ENCODE measurements around the gene TBC1D1. TPM values are rescaled to one million over a fixed set of nuclear protein-coding genes. Genes with fewer than 3 reads are reported as not detected.

The TBC1D1 gene
- polyA plus RNA-seq, 3 donors: 23.3 to 70.0 (median 31.5) TPM

DNA sequence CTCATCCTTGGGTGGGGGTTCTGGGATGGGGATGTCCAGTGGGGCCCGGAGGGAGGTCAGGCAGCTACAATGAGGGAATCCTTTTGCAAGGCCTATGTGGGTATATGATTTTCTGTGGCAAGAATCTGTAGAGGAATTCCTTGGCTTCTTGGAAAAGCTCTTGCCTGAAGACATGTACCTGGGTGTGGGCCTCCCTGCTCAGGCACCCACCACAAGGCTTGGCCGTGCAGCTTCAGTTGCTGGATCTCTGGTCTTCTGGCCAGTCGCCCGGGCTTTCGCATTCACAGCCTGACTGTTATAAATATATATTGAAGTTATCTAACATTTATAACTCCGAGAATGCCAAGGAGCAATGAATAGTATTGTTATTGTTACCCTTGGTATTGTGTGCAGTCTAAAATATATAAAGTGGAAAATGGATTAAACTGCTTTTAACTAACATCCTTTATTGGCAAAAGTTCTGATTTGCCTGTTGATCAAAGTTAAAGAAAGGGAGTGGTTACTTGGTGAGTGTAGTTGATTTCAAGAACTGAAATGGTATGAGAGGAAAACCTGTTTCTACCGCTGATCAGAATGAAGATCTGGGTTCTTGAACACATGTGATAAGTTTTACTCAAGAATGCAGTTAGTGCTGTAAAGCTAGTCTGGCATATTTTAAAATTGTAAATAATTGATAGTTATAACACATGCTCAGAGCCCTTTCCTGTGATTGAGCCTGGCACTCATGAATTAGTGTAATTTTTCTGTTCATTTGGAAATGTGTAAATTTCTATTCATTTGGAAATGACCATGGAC, 105.3 kb downstream of the TBC1D1 start:
- peaks cover 99% of the 10 kb centered on the region for H3K79me2 ChIP-seq (ENCODE audit: insufficient read depth, low read length)
- peaks cover 65% of the 10 kb centered on the region for H4K20me1 ChIP-seq (ENCODE audit: insufficient read depth, low read length)
- H3K27ac ChIP-seq (ENCODE audit: low read depth in 1 of 2, low read length in 2 of 2): peak overlapping the region in 1 of 2 donors; percentile 17
- peaks cover 13 to 18% of the 10 kb centered on the region in 2 donors for H3K4me1 ChIP-seq (ENCODE audit: control insufficient read depth in 1 of 2, insufficient read depth in 2 of 2, low read length in 2 of 2)
- H3K9ac ChIP-seq (ENCODE audit: insufficient read depth, low read length, poor library complexity, severe bottlenecking): no peak overlapping the region
- no peak for DNase-seq
- no CpG with 5 or more reads among the region's 7 CpGs for WGBS (ENCODE audit: insufficient coverage)
- Mint-ChIP-seq H3K4me3 (no peak overlapping the region), H3K27me3 (ENCODE audit: low read depth in 3 of 3) (no peaks in the 10 kb centered on the region), H3K36me3 (peaks cover 20 to 36% of the 10 kb centered on the region in 2 donors), H3K27ac (peak overlapping the region in 3 of 7 donors; percentile 19 to 67 (median 36)), H3K4me1 (peaks cover 34% of the 10 kb centered on the region), H3K9me3 (peaks cover 0 to 2% (median 0%) of the 10 kb centered on the region in 7 donors)
- no peak for TF ChIP-seq CTCF (IDR thresholded peaks at IDR 0.05)
- intact Hi-C loops (cut with micrococcal nuclease): no loop called here
- H3K4me2 ChIP-seq (replicated peaks; ENCODE audit: extremely low read depth, low read length, poor library complexity, severe bottlenecking): no peak overlapping the region
- H3K27me3 ChIP-seq (ENCODE audit: control insufficient read depth in 2 of 2, insufficient read depth in 2 of 2, low read length in 2 of 2): no peaks in the 10 kb centered on the region
- no peak overlapping the region for H2AFZ ChIP-seq (ENCODE audit: insufficient read depth, low read depth, low read length, poor library complexity, severe bottlenecking)
- no peaks in the 10 kb centered on the region for H3K9me3 ChIP-seq (replicated peaks in 1 of 2; ENCODE audit: control insufficient read depth in 1 of 2, insufficient read depth in 1 of 2, low read length in 2 of 2)
- peaks cover 4 to 20% of the 10 kb centered on the region in 2 donors for H3K36me3 ChIP-seq (replicated peaks in 1 of 2; ENCODE audit: control insufficient read depth in 1 of 2, insufficient read depth in 2 of 2, low read length in 2 of 2)
- H3K4me3 ChIP-seq (replicated peaks in 1 of 3; ENCODE audit: low read depth in 2 of 3, low read length in 3 of 3): no peak overlapping the region

GRCh38 chr4:37998226-37998625, 107.3 kb downstream of the TBC1D1 start:
- peaks cover 100% of the 10 kb centered on the region for H3K79me2 ChIP-seq (ENCODE audit: insufficient read depth, low read length)
- intact Hi-C loops (cut with micrococcal nuclease): no loop called here
- no peak for DNase-seq
- Mint-ChIP-seq H3K4me3 (no peak overlapping the region), H3K27me3 (ENCODE audit: low read depth in 3 of 3) (no peaks in the 10 kb centered on the region), H3K4me1 (peaks cover 28% of the 10 kb centered on the region), H3K27ac (peak overlapping the region in 3 of 7 donors; percentile 58 to 72 (median 65)), H3K36me3 (peaks cover 19 to 32% of the 10 kb centered on the region in 2 donors), H3K9me3 (no peaks in the 10 kb centered on the region)
- H3K9ac ChIP-seq (ENCODE audit: insufficient read depth, low read length, poor library complexity, severe bottlenecking): no peak overlapping the region
- H3K4me1 ChIP-seq (ENCODE audit: control insufficient read depth in 1 of 2, insufficient read depth in 2 of 2, low read length in 2 of 2): peaks cover 11% of the 10 kb centered on the region in 2 donors
- WGBS (ENCODE audit: insufficient coverage): 90% methylated on average over 8 of the region's 9 CpGs
- no peak for TF ChIP-seq CTCF (IDR thresholded peaks at IDR 0.05)
- no peak overlapping the region for H3K4me2 ChIP-seq (replicated peaks; ENCODE audit: extremely low read depth, low read length, poor library complexity, severe bottlenecking)
- no peaks in the 10 kb centered on the region for H3K27me3 ChIP-seq (ENCODE audit: control insufficient read depth in 2 of 2, insufficient read depth in 2 of 2, low read length in 2 of 2)
- H2AFZ ChIP-seq (ENCODE audit: insufficient read depth, low read depth, low read length, poor library complexity, severe bottlenecking): no peak overlapping the region
- H3K27ac ChIP-seq (ENCODE audit: low read depth in 1 of 2, low read length in 2 of 2): peak overlapping the region in 1 of 2 donors; percentile 43
- no peaks in the 10 kb centered on the region for H3K9me3 ChIP-seq (replicated peaks in 1 of 2; ENCODE audit: control insufficient read depth in 1 of 2, insufficient read depth in 1 of 2, low read length in 2 of 2)
- no peak overlapping the region for H3K4me3 ChIP-seq (replicated peaks in 1 of 3; ENCODE audit: low read depth in 2 of 3, low read length in 3 of 3)
- H4K20me1 ChIP-seq (ENCODE audit: insufficient read depth, low read length): peaks cover 85% of the 10 kb centered on the region
- peaks cover 4 to 28% of the 10 kb centered on the region in 2 donors for H3K36me3 ChIP-seq (replicated peaks in 1 of 2; ENCODE audit: control insufficient read depth in 1 of 2, insufficient read depth in 2 of 2, low read length in 2 of 2)

All from CD14-positive monocyte (primary cell).